Keratinocyte (primary cell): ENCODE measurements around the gene ARL11. TPM values are rescaled to one million over a fixed set of nuclear protein-coding genes. Genes with fewer than 3 reads are reported as not detected.

Experiments
- DNase-seq: peaks from one replicate; pipeline ENCODE4 v3.0.0-alpha.2; 2011; ENCODE audit warnings: low read depth, missing footprints, low spot score
- FAIRE-seq: peaks from 2 replicates; lab custom pipeline; 2011; peaks lifted over from hg19 to GRCh38; lab: Jason Lieb, UNC
- H2AFZ ChIP-seq: 2 replicates; pipeline ENCODE4 v1.6.0; 2012; ENCODE audit warnings: low read length, control low read depth, inconsistent platforms; ENCODE audit not compliant: control insufficient read depth
- H3K27ac ChIP-seq: 2 replicates; pipeline ENCODE4 v1.5.1; 2011; ENCODE audit warnings: low read length; ENCODE audit not compliant: control insufficient read depth, insufficient read depth
- H3K27me3 ChIP-seq: 3 replicates; pipeline ENCODE4 v1.6.0; 2011; ENCODE audit warnings: low read length; ENCODE audit not compliant: control insufficient read depth, insufficient read depth; ENCODE audit errors: extremely low read depth
- H3K36me3 ChIP-seq, 2 experiments: 2 replicates in 1 of 2; 3 replicates in 1 of 2; pipeline ENCODE4 v1.5.1; 2011; ENCODE audit warnings: low read length in 2 of 2, mild to moderate bottlenecking in 1 of 2; ENCODE audit not compliant: control insufficient read depth in 2 of 2, insufficient read depth in 2 of 2; ENCODE audit errors: extremely low read depth in 1 of 2
- H3K4me1 ChIP-seq: 3 replicates; pipeline ENCODE4 v1.5.1; 2011; ENCODE audit warnings: low read length; ENCODE audit not compliant: control insufficient read depth, insufficient read depth; ENCODE audit errors: extremely low read depth
- H3K4me2 ChIP-seq: 3 replicates; pipeline ENCODE4 v1.6.0; 2011; ENCODE audit warnings: low read depth, low read length; ENCODE audit not compliant: control insufficient read depth, insufficient read depth; ENCODE audit errors: extremely low read depth
- H3K4me3 ChIP-seq, 3 experiments: fragments of 200-600 bp in 1 of 3; sonication (generic) in 1 of 3; 2 replicates in 2 of 3; 3 replicates in 1 of 3; pipeline ENCODE4 v1.5.1; 2011 to 2016; ENCODE audit warnings: low read length in 3 of 3, mild to moderate bottlenecking in 3 of 3, control low read depth in 2 of 3, inconsistent platforms in 1 of 3, low read depth in 1 of 3, mixed read lengths in 1 of 3, mixed run types in 1 of 3, moderate library complexity in 1 of 3; ENCODE audit not compliant: control insufficient read depth in 2 of 3, insufficient read depth in 2 of 3; ENCODE audit errors: extremely low read depth in 1 of 3
- H3K79me2 ChIP-seq: 2 replicates; pipeline ENCODE4 v1.6.0; 2012; ENCODE audit warnings: low read length; ENCODE audit not compliant: control insufficient read depth, insufficient read depth
- H3K9ac ChIP-seq: 3 replicates; pipeline ENCODE4 v1.6.0; 2011; ENCODE audit warnings: low read length; ENCODE audit not compliant: control insufficient read depth, insufficient read depth; ENCODE audit errors: extremely low read depth
- H3K9me1 ChIP-seq: 3 replicates; pipeline ENCODE4 v1.6.0; 2011; ENCODE audit warnings: low read length; ENCODE audit not compliant: control insufficient read depth, insufficient read depth; ENCODE audit errors: extremely low read depth
- H3K9me3 ChIP-seq: 2 replicates; pipeline ENCODE4 v1.5.1; 2012; ENCODE audit warnings: low read depth, low read length; ENCODE audit not compliant: control insufficient read depth
- H4K20me1 ChIP-seq: 3 replicates; pipeline ENCODE4 v1.6.0; 2011; ENCODE audit warnings: low read length; ENCODE audit not compliant: control insufficient read depth, insufficient read depth; ENCODE audit errors: extremely low read depth
- CTCF ChIP-seq, 3 experiments: IDR thresholded peaks in 1 of 3; conservative IDR thresholded peaks in 1 of 3; optimal IDR thresholded peaks in 1 of 3; 2 replicates in 2 of 3; 3 replicates in 1 of 3; pipeline versions ENCODE3 to v1.5.1; 2011; ENCODE audit warnings: low read length in 3 of 3, mild to moderate bottlenecking in 3 of 3, moderate library complexity in 2 of 3, control low read depth in 1 of 3, inconsistent platforms in 1 of 3; ENCODE audit not compliant: insufficient read depth in 2 of 3; ENCODE audit errors: extremely low read depth in 1 of 3
- EZH2 ChIP-seq: IDR thresholded peaks from one replicate; pipeline ENCODE4 v1.6.1; 2012; ENCODE audit warnings: inconsistent platforms, mild to moderate bottlenecking, low read length, moderate library complexity
- dilution Hi-C: fragments of 300-500 bp; cut with MboI; formaldehyde crosslinking; loops from one replicate; pipeline ENCODE4 v1.7.0; 2020; ENCODE audit warnings: low sequenced_read_pairs; ENCODE audit not compliant: extremely low pct_ligation_motif_present
- polyA plus RNA-seq, 5 experiments: library from polyadenylated mRNA; depleted of rRNA in 3 of 5; stranded (reverse) in 3 of 5; stranded (forward) in 1 of 5; unstranded in 1 of 5; fragments of >200 nt; gene quantifications; 1 replicate in 1 of 5; 2 replicates in 3 of 5; 3 replicates in 1 of 5; pipeline versions ENCODE4 v1.2.1 to v1.2.3, GENCODE V29; 2011 to 2012; ENCODE audit warnings: missing spikeins in 2 of 5, low read depth in 1 of 5, low replicate concordance in 1 of 5

The ARL11 gene
- polyA plus RNA-seq, 1 donor (not counting 4 experiments of a cell fraction or from before 2014, with no cell fraction given) = 0.55 TPM

- FAIRE-seq = no peak
- dilution Hi-C loops = no loop called here
- H3K4me1 ChIP-seq = peaks cover 8% of the 10 kb centered on the region
Measured at GRCh38 chr13:49629947-49630346, 1.6 kb downstream of the ARL11 start.

GRCh38 chr13:49630580-49630979, 2.3 kb downstream of the ARL11 start:
- Histone ChIP-seq H3K9ac (no peak overlapping the region), H3K36me3 (no peaks in the 10 kb centered on the region), H3K9me3 (no peaks in the 10 kb centered on the region), H3K27ac (no peak overlapping the region), H3K4me3 (no peak overlapping the region), H3K4me2 (no peak overlapping the region), H4K20me1 (no peaks in the 10 kb centered on the region), H3K9me1 (no peaks in the 10 kb centered on the region), H3K4me1 (peaks cover 8% of the 10 kb centered on the region), H2AFZ (no peak overlapping the region), H3K27me3 (no peaks in the 10 kb centered on the region), H3K79me2 (no peaks in the 10 kb centered on the region)
- FAIRE-seq (no peak), DNase-seq (no peak)
- dilution Hi-C loops = no loop called here
- TF ChIP-seq EZH2 (no peak), CTCF (optimal IDR thresholded peaks at IDR 0.05 in 1 of 3, IDR thresholded peaks at IDR 0.05 in 1 of 3, conservative IDR thresholded peaks at IDR 0.05 in 1 of 3; ENCODE audit: extremely low read depth in 1 of 3, insufficient read depth in 2 of 3, low read length in 3 of 3) (no peak)

More at GRCh38 chr13:49629947-49630346, 1.6 kb downstream of the ARL11 start:
- no peaks in the 10 kb centered on the region for H3K36me3 ChIP-seq
- no peaks in the 10 kb centered on the region for H3K79me2 ChIP-seq
- H2AFZ ChIP-seq = no peak overlapping the region
- no peak overlapping the region for H3K27ac ChIP-seq
- no peak for DNase-seq
- no peaks in the 10 kb centered on the region for H3K27me3 ChIP-seq
- TF ChIP-seq CTCF (optimal IDR thresholded peaks at IDR 0.05 in 1 of 3, IDR thresholded peaks at IDR 0.05 in 1 of 3, conservative IDR thresholded peaks at IDR 0.05 in 1 of 3; ENCODE audit: extremely low read depth in 1 of 3, insufficient read depth in 2 of 3, low read length in 3 of 3) (no peak), EZH2 (no peak)
- H3K9me1 ChIP-seq = no peaks in the 10 kb centered on the region
- no peaks in the 10 kb centered on the region for H4K20me1 ChIP-seq
- H3K4me2 ChIP-seq = no peak overlapping the region
- H3K9ac ChIP-seq = no peak overlapping the region
- no peaks in the 10 kb centered on the region for H3K9me3 ChIP-seq
- H3K4me3 ChIP-seq = no peak overlapping the region
